ENCODE data around the gene MYO18B.

Gene MYO18B

DNA sequence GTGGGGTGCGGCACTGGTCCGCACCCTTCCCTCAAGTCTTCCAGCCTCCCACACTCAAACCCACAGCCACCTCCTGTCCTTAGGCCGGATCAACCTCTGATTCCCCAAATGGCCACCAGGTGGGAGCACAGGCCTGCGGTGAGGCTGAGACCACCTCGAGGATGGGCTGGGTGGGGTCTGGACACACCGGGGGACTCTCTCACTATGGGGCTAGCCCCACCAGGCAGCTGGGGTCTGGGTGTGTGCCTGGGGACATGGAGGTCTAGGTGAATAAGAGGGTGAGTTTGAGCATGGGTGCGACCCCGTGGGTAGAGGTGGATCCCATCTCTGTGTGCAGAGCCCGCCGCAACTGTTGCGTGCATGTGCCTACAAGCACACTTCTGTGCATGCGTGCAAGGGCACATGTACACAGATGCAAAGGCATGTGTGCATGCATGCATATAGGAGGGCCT, 32.6 kb downstream of the MYO18B start:
- DNase-seq (ENCODE audit: low read depth in 2 of 3, low spot score in 1 of 3): no peak

DNA sequence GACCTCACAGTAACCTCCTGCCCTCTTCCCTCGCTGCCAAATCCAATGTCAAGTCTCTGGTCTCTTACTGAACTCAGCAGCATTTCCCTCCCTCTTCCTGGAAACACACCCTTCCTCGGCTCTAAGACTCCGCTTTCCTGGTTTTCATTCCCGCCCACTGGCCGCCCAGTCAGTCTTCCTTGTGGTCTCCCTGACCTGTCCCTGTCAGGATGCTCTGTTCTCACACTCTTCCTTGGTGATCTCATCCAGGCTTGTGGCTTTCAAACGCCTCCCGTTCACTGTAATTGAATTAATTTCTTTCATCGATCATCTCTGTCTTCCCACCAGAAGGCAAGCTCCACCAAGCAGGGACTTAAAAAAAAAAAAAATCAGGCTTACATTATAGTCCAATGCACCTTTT, 33.5 kb downstream of the MYO18B start:
- no peak for DNase-seq (ENCODE audit: low read depth in 2 of 3, low spot score in 1 of 3)

DNA sequence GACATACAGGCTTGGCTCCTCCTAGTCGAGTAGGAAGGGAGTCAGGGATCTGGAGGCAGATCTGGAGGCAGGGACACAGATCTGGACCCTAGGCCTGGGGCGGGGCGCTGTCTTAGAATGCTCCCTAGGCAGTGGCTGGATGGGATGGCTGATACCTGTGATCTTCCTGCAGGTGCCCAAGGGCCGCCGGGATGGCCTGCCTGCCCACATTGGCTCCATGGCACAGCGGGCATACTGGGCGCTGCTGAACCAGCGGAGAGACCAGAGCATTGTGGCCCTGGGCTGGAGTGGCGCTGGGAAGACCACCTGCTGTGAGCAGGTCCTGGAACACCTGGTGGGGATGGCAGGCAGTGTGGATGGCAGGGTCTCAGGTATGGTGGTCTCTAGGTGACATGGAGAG, 35.4 kb downstream of the MYO18B start:
- no peak for DNase-seq (ENCODE audit: low read depth in 2 of 3, low spot score in 1 of 3)

DNA sequence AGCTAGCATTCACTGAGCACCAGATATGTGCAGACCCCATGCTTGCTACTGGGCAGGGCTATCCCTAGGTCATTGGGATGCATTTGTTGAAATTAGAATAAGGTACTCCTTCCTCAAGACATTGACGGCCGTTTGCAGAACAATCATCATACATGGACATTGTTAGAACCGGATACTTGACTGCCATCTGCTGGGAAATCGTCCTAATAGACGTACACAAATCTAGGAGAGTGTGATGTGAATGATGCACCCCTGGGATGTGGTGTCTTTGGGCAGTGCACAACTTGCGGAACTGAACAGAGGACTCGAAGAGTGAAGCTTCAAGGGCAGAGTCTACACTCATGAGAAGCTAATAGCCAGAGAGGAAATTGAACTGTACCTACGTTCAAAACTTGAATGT, 35.9 kb downstream of the MYO18B start:
- DNase-seq (ENCODE audit: low read depth in 2 of 3, low spot score in 1 of 3): no peak

DNA sequence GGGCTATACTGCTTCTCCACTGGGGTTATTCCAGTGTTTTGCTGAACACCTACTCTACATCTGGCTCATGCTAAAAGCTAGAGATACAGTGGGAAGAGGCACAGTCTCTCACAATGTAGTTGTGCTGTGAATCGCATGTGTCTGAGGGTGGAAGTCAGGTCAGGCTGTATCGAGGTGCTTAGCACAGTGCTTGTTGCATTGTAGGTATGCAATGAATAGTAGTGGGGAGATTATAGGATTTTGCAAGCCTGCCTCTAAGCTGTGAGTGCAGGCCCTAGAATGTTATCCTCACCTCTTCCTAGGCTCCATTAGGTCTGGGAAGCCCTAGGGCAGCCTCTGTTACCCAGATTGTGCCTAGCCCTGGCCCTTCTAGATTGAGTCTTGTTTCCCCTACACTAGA, 37.4 kb downstream of the MYO18B start:
- DNase-seq (ENCODE audit: low read depth in 2 of 3, low spot score in 1 of 3): no peak

DNA sequence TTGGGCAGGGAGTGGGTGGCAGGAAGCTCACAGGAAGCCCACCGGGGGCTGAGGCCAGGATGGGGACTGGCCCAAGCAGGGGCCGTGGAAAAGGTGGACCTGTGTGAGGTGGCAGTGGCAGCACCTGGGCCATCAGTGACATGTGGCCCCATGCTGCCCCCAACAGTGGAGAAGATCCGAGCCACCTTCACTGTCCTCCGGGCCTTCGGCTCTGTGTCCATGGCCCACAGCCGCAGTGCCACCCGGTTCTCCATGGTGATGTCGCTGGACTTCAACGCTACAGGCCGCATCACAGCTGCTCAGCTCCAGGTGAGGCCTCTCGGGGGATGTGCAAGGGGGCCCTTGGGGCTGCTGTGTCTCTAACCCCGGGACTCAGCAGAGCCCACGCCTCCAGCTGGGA, 37.9 kb downstream of the MYO18B start:
- DNase-seq (ENCODE audit: low read depth in 2 of 3, low spot score in 1 of 3): no peak

DNA sequence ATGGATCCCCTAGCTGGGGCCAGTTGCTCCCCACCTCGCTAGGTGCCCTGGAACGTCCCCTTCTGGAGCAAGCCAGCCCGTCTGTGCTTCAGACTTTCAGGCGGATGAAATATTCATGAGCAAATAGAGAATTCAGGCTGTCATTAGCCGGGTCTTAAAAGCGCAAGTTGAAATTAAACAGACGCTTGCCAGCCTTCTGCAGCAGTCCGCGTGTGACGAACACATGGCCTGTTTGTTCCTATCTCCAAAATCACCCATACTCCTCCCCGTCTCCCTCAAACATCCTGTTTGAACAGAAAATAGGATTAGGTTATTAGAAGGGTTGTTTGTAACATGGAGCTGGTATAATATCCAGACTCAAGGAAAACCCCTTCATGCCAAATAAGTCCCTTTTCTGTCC, 38.7 kb downstream of the MYO18B start:
- DNase-seq (ENCODE audit: low read depth in 2 of 3, low spot score in 1 of 3): no peak

DNA sequence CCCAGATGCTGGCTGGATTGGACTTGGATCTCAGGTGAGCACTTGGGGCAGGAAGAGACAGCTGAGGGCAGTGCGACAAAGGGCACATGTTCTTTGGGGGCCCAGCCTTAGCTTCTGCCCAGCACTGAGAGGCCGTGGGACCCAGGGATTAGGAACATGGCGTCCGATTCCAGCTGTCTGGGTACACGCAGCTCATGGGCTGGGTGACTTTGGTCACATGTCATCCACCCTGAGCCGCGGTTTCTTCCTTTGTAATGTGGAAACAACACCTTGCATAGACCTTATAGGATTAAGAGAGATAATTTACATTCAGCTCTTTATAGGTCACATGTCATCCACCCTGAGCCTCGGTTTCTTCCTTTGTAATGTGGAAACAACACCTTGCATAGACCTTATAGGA, 39.8 kb downstream of the MYO18B start:
- DNase-seq (ENCODE audit: low read depth in 2 of 3, low spot score in 1 of 3): no peak

DNA sequence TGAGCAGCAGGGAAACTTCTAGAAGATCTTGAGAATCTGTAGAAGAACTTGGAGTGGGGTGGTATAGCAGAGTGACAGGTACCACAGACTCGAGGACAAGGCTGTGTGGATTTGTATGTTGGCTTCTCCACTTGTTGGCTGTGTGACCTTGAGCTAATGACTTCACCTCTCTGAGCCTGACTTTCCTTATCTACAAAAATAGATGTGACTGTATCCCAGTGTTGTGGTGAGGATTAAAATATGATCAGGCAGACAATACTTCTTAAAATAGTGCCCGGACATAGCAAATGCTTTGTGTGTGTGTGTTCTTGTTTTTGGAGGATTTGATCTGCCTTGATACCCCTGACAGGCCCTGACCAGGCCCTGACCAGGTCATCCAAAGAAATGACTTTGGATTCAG, 40.8 kb downstream of the MYO18B start:
- DNase-seq (ENCODE audit: low read depth in 2 of 3, low spot score in 1 of 3): no peak

DNA sequence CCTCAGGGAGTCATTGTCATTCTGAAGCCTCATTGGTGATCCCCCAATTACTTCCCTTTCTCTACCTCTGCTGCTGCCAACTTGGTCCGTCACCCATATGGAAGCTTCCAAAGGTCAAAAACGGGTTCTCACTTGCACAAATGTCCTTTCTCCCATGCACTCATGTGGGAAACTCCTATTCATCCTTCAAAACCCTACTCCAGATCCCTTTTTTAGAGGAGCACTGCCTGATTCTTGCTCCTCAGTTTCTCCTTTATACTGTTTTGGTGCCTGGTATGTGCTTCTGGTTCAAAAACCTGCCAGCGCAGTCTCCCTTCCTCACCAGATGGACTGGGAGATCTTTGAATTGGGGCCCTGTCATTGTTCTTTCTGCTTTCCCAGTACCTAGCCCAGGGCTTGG, 41.9 kb downstream of the MYO18B start:
- DNase-seq (ENCODE audit: low read depth in 2 of 3, low spot score in 1 of 3): no peak

DNA sequence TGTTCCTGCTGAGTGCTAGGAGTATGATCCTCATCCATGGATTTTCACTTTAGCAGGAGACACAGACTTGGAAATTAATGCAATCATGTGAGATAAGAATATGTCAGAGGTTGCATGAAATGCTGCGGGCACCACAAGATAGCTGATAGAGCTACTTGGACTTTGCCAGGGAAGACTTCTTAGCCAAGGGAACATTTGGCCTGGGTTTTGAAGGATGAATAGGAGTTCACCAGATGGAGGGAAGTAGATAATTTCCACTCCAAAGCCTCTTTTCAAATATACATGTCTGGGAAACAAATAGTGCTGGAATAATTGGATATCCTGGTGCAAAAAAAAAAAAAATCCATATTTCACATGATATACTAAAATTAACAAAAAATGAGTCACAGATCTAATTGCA, 44.2 kb downstream of the MYO18B start:
- no peak for DNase-seq (ENCODE audit: low read depth in 2 of 3, low spot score in 1 of 3)

DNA sequence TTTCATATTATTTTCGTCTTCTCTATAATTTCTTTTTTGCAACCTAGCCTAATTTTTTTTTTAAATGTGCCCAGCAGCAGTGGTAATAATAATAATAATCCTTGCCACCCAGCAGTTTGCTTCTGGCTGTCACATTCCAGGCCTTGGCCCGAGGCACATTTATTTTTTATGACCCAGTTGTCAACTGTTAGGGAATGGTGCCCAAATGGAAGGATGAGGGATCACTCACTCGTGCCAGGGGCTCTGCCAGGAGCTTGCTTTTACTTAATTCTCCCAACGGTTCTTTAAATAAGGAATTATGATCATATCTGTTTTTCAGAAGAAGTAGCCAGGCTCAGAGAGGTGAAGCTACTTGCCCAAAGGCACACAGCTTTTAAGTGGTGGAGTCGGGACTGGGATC, 49.6 kb downstream of the MYO18B start:
- DNase-seq (ENCODE audit: low read depth in 2 of 3, low spot score in 1 of 3): no peak

DNA sequence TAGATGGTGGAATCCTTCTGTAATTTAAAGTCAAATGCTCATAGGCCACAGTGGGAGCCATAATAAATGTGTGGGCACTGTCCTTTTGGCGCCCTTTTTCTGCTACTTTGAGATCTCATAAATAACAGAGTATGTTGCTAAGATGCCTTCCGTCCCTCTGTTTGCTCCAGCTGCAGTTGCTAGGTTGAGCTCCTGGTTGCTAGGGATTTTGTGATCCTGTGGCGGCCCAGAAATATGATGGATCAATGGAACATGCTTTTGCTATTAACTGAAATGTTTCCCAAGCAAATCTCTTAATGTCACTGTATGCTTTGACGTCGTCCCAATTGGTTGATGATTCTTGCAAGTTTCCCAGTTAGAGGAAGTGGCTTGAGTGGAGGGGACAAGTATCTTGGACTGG, 53.5 kb downstream of the MYO18B start:
- DNase-seq (ENCODE audit: low read depth in 2 of 3, low spot score in 1 of 3): no peak

DNA sequence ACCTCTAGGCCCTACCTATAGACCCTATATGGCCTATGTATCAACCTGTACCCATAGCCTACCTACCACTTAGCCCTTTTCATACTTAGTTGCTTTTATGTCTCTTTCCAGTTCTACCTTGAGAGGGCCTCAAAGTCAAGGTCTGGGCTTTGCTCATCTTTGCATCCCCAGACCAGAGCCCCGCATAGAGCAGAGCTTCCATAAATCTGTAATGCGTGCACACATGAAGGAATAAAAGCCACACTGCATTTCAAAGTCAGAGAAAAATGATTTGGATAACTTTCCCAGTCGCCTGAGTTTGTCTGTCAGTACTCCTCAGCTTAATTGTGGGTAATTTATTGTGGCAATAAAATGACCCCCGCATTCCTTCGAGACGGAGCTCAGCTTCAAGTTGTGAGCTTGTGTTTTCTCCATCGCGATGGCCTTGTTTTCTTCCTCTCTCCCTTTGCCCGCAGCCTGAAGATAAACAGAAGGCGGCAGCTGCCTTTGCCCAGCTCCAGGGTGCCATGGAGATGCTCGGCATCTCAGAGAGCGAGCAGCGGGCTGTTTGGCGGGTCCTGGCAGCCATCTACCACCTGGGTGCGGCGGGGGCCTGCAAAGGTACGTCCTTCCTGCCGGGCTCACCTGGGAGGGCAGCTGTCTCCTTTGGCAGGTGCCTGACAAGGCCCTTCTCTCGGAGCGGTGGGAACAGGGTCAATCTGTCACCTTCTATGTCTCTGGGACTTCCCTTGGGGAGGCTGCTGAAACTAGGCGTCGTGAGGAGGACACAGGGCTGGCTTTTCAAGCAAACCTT, 55.7 kb downstream of the MYO18B start:
- no peak for DNase-seq (ENCODE audit: low read depth in 2 of 3, low spot score in 1 of 3)

DNA sequence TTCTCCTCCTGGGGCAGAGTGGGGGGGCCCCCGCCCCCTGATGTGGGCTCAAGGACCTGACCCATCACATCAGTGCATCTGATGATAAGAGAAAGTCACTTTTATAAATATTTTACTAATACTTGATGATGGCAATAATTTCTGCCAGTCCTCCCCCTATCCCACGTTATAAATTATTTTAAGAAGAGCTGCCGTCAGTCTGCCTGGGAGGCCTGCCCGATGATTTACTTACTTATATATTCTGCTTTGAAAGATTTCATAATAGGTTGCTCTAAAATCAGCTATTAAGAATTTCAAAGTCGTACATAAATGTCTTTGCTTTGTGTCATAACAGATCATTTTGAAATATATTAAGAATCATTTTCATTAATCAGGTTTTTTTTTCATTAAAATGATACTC, 58.8 kb downstream of the MYO18B start:
- no peak for DNase-seq (ENCODE audit: low read depth in 2 of 3, low spot score in 1 of 3)

DNA sequence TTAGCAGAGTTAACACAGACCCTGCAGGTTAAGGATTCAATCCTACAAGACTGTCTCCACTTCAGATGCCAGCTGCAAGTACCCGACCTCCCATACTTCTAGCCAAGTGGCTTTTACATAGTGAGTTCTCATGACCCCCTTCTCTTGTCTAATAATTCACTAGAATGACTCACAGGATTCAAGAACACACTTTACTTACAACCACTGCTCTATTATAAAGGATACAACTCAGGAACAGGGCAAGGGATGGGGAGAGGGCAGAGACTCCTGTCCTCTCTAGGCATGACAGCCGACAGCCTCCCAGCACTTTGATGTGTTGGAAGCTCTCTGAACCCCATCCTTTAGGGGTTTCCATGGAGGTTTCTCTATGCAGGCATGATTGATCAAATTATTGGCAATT, 60.0 kb downstream of the MYO18B start:
- no peak for DNase-seq (ENCODE audit: low read depth in 2 of 3, low spot score in 1 of 3)

DNA sequence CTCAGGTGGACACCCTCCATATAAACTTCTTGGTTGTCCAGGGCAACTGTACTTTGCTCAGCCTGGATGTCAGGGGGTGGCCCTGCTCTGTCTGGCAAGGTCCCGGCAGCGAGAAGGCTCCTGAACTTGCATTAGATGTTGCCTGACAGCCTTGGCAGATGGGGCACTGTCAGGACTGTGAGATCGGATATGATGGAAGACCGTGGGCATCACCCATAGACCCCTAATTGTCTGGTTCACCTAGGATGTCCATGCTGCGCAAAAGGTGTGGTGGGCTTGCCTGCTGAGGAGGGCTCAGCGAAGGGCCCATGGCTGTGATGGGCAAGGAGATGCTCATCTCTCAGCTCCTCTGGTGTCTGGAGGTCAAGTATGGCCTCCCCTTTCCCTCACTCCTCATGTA, 62.7 kb downstream of the MYO18B start:
- DNase-seq (ENCODE audit: low read depth in 2 of 3, low spot score in 1 of 3): no peak

DNA sequence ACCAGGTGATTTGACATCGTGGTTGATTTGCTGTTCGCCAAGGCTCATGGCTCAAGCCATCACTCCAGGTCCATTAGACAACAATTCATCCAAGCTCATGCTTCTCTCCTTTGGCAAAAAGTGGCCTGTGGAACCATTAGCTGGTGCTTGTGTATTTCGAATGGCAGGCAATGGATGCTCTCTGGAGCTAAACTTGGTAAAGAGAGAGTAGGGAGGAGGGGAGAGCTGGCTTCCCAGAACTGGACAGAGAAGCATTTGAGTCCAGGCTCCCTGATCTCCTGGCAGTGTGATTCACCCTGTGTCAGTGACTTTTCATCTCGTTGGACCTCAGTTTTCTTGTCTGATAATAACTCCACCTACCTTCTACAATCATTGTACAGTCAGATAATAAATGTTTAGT, 64.6 kb downstream of the MYO18B start:
- no peak for DNase-seq (ENCODE audit: low read depth in 2 of 3, low spot score in 1 of 3)

DNA sequence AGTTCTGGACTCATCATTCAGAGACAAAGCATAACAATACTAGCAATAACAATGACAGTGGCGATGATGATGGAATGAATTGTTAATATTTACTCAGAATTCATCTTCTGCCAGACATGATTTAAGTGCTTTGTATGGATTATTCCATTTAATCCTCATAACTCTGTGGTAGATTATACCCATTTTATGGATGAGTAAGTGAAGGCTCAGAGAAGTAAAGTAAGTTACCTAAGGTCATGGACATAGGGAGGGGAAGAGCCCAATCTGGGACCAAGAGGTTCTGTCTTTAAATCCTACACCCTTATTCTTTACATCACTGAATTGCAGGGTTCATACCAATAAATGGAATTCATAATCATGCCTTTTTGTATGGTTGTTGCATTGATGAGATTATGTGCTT, 72.7 kb downstream of the MYO18B start:
- no peak for DNase-seq (ENCODE audit: low read depth in 2 of 3, low spot score in 1 of 3)

DNA sequence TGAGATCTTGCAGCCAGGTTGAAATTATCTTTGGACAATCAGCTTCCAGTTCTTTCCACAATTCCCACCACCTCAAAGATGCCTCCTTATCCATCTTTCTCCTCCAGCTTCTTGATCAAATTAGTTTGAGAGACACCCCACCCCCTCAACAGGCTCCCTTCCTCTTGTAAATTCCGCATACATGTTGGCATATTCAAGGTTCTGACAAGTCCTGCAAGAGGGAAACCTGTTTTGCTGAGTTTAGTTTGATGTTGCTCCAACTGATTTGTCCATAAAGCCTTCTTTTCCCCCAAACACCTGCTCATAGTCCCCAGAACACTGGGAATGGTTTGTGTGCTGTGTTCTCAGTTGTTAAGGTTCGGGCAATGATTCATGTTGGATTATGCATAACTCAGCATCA, 73.6 kb downstream of the MYO18B start:
- no peak for DNase-seq (ENCODE audit: low read depth in 2 of 3, low spot score in 1 of 3)

DNA sequence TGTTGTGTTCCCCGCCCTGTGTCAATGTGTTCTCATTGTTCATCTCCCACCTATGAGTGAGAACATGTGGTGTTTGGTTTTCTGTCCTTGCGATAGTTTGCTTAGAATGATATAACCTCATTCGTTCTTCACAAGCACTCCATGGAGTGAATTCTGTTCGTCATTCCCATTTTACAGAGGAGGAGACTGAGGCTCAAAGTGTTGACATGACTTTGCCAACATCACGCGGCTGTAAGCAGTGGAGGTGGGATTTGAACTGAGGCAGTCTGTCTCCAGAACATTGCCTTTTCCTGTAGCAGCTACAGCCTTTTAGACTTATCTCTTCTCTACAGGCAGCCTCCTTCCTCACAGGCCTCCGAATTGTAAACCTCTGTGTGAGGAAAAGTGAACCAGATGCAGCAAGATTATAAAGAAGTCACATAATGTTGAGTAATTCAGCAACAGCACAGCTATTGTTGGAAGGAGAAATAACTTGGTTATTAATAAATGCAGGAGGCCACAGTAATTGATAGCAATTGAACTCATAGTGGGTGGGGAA, 74.6 kb downstream of the MYO18B start:
- no peak for DNase-seq (ENCODE audit: low read depth in 2 of 3, low spot score in 1 of 3)

DNA sequence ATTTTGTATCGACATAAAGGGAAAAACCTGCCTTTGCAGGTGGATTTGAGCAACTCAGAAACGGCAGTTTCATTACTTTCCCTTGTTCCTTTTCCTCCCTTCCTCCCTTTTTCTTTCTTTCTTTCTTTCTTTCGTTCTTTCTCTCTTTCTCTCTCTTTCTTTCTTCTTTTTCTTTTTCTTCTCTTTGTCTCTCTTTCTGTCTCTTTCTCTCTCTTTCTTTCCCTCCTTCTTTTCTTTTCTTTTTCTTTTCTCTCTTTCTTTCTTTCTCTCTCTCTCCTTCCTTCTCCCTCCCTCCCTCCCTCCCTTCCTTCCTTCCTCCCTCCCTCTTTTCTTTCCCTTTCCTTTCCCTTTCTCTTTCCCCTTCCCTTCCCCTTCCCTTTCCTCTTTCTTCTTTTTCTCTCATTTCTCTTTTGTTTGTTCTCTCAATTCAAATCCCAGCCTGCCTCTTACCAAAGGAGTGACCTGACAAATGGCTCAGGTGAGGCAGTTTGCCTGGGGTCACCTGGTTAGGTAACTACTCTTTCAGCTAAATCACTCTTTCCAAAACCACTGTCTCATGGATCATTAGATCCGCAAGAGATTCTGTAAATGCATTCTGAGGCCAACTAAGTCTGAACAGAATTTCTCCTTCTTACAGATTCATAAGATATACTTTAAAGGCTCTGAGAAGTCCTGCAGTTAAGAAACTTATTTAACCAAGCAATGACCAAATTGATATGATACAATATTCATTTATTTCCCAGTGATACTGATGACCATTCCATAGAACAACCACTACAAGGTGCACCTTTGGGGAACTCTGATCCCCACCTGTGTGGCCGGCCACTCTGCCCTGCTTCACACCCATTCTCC, 75.3 kb downstream of the MYO18B start:
- no peak for DNase-seq (ENCODE audit: low read depth in 2 of 3, low spot score in 1 of 3)
